Stimulated activated CD8-positive, alpha-beta memory T cell treated with anti-CD3 and anti-CD28 coated beads, Interleukin-12 subunit alpha, Interleukin-12 subunit beta, amount 100 ng/mL, for 1 hour (primary cell): ENCODE measurements around the gene ETV6.

Experiments
- DNase-seq: peaks from one replicate; pipeline ENCODE4 v3.0.0-alpha.2; 2020; ENCODE audit warnings: low read depth

ETV6 gene

DNA sequence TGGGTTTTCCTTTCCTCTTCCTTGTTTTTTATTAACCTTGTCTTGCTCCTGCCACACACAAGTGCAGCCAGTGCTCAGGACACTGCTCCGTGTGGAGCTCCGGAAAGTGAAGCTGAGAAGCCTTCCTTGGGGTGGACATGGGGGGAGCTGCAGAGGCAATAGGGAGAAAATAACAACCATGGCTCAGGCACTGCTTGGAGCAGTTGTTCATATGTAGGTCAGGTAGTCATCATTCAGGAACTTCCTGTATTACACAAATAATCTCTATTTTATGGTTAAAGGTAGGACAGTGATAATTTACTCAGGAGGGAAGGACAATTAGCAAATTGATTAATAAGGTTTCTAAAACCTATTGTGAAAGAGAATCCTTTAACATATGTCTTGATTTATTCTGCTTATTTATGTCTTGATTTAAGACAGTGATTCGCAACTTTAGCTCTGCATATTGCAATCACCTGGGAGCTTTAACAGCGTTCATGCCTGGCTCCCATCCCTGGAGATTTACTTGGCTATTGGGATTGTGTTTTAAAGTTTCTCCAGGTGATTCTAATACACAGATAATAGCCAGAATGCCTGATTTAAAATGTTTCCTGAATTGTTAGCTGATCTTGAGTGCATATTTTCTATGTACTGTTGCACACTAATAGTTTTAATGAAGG is 92.1 kb downstream of the ETV6 start:
- no peak for DNase-seq

DNA sequence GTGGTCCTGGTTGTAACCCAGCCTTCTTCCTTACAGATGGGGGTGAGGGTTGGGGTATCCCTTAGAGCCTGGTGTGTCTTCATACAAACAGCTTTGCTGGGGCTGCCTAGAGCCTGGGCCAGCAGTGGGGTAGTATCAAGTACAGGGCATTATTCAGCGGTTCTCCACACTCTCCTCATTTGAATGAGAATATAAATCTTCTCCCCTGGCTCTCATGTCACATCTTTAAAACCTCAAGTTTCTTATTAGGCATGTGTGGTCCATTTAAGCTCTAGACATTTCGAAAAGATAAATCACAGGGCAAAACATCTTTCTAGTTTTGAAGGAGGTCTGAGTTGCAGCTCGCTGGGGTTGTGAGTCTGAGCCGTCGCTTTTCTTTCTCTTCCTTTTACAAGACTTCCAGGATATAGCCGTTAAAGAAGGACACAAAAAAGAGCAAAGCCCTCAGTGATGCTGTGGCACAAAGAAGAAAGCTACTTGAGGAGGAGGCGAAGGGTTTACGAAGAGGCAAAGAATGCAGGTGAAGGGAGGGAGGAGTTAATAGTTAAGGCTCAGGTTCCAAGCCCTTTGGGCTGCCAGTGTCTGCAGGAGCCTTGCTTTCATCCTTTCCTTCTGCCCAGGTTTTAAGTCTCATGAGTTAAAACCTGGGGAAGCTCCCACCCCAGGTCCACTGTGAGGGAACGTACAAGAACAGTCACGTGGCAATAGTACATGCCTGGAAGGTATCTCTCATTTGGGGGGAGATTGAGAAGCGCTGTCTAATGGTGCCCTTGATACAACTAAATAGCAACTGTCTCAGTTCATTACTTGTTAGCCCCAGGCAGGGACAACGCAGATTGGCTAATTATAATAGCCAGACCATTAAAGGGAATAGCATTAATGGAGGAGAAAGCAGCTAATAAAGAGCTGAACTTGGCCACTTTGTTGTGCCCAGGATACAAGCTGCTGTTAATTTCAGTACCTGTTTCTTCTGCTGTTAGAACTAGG is 94.2 kb downstream of the ETV6 start:
- DNase-seq = no peak

DNA sequence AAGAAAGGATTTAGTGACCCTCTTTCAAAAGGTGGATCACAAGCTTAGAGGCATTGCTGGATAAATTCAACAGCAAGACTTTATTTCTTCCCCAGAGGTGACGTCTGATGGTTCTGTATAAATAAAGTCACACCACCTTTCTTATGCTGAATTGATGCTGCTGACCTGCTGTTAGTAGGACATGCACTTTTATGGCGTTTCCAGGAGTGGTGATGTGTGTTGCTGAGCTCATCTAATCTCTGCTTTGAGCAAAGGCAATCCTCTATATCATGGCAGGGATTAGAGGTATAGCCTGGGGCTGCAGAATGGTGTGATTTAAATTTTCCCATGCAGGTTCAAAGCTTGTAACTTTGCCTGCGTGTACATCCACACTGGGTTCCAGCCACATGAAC is 94.9 kb downstream of the ETV6 start:
- DNase-seq = no peak

DNA sequence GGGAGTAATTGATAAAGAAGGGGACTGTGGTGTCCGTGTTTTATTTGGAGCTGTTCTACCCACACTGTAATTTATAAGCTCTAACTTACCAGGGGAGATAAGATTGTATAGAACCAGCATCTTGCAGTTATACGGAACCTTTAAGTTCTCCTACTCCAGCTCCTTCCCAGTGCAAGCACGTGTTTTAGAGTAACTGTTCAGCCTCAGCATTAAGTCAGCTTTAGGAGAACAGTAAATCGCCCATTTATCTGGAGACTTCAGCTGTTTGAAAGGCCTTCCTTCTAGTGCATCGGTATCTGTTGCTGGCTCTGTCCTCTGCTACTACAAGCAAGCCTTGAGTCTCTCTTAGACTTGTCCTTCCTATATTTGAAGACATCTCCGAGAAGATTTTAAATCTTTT is 95.6 kb downstream of the ETV6 start:
- no peak for DNase-seq

DNA sequence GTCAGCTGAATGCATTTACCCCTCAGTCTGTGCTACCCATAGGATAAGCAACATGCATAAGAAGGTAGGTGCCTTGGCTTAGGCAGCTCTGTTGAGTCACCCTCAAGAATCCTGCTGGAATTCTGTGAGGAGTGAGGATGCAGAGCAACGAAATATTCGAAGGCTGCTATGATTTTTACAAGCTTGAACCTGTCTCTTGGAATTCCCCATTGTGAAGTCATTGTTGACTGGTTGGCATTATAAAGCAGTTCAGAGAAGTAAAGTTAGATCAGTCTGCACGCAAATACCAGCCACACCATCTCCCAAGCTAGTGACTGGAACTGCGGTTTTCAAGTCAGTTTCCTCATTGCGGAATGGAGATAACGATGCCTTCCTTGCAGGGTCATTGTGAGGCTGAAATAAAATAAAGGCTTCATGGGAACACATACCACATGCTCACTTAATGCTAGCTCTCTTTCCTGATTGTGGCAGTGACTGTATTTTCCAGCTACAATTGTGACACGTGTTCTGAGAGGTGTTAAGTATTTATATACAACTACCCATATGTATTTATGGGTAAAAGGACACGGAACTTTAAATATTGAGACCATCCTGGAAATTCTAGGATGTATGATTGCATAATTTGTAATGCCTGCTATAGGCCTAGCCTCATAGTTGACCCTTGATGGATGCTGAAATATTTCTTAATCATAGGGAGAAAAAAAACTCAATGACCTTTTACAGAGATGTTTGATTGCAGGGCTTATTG is 96.7 kb downstream of the ETV6 start:
- DNase-seq = no peak

DNA sequence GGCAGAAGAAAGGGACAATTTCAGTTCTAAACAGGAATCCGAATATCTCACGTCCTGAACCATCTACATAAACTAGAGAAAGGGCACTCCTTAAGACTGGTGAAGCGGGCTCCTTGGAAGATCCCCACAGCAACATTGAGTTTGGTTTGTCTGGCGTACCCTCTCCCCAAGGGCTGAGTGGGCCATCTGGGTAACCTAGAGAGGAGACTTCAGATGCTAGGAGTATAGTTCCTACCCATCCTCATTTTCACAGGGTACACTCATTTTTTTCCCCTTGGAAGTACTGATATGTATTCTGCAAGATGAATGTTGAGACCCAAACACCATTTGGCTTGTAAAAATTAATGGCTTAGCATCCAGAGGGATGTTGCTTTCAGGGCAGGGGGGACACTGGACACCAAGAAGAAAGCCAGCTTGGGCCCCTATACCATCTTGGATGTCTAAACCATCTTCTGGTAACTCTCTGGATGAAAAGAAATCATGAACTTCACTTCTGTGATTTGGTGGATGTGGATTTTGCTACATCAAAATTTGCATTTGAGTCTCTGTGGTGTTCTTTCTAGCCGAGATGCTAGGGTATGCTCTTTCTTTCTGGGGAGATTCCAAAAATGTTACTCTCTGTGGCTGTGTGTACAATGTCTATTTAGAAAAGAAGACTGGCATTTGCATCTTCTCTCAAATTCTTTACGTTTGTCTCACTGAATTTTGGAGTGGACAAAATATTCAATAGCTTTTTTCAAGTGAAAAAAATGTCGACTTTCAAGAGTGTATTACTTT is 97.7 kb downstream of the ETV6 start:
- no peak for DNase-seq

DNA sequence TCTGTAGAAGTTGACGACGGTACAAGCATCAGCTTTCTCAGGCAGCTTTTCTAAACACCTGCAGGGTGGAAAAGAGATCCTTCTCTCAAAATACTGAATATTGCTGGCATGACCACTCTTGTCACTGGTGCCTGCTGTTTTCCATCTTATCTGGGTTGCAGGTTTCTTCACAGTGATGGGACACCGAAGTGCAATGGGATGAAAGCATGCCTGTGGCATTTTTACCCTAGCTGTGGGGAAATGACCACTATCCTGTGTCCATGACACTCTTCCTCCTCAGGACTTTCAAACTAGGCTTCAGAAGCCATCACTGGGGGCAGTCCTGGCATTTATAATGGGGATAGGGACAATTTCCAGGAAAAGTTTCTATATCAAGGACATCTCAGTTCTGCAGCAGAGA is 98.5 kb downstream of the ETV6 start:
- no peak for DNase-seq

DNA sequence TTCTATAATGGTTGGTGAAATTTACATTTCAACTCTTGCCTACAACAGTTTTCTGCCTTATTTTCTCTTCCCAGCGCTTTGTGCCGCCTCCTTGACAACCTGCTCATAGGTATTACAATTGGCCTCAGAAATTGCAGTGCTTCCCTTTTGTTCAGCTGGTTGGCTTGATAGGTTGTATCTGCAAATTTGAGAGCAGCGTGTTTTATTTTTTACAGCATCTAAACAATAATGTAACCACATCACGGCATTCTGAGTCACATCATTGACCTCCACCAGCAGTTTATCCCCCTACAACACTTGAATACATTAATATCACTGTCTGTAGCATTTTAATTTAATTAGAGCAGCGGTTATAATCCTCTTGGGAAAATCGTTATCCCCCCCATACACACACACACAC is 99.4 kb downstream of the ETV6 start:
- DNase-seq = no peak

DNA sequence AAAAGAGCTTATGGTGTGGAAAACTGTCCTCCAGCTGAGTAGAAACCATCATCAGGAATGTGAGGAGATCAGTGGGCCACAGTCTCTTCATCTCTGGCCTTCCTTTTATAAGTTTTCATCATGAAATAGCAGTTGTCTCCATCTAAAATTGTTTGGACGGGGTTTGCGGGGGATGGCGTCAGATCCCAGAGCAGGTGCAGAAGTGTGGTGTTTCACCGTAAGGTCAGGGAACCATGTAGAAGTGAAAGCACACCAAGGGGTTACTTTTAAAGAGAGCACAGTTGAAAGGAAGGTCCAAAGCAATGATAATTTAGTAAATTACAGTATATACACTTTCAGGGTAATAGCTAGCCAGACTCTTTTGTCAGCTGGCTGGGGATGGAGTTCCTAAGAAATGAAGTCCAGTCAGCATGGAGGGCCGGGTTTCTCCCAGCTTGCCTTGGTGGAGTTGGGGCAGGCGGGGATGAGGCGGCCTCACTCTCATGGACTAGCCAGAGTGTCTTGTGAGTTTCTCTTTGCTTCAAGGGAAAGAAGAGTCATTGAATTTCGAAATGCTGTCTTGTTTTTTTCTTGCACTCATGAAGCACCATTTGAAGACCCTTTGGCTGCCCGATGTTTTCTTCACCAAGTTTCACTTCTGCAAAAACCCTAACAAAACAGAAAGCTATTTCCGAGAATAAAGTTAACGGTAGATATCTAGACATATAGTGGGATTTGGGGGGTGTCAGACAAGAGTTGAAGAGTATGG is 100.6 kb downstream of the ETV6 start:
- DNase-seq = no peak

DNA sequence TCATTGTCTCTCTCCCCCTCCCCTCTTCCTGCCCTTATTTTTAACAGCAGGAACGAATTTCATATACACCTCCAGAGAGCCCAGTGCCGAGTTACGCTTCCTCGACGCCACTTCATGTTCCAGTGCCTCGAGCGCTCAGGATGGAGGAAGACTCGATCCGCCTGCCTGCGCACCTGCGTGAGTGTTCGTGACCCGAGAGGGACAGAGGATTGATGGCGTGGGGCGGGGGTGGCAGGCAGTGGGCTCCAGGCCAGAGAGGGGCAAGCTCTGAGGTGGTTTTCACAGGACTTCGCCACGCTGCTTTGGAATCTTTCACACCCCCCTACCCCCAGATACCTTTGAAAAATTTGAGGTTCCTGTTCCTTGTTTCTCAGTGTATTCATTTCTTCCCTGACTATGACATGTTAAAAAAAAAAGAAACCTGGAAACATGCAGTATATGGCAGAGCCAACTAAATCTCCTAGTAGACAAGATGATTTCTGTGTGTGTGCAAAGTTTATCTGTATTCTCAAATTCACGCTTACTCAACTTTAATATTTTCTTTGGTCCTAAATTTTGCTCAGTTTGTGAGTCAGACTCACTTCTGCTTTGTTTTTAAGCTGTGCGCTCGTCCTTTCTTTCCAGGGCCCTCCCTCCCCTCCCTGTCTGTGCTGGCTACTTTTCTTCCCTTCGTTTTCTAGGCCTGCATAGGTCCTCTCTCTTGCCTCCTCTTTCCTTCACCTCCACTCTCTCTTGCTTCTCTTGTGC is 103.1 kb downstream of the ETV6 start:
- DNase-seq = no peak

DNA sequence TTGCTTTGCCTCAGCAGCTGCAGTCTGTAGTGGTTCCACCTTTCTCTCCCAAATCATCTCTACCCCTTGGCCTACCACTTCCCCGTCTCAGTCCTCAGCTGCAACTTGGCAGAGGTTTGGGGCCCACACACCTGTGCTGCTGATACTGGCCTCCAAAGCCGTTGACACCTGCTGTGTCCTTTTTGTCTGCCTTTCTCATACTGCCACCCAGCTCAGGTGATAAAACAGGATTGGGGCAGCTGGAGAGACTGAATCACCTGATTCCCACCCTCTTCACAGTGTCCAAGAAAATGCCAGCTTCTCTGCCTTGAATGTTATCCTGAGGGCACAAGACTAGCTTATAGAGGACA is 103.7 kb downstream of the ETV6 start:
- no peak for DNase-seq

DNA sequence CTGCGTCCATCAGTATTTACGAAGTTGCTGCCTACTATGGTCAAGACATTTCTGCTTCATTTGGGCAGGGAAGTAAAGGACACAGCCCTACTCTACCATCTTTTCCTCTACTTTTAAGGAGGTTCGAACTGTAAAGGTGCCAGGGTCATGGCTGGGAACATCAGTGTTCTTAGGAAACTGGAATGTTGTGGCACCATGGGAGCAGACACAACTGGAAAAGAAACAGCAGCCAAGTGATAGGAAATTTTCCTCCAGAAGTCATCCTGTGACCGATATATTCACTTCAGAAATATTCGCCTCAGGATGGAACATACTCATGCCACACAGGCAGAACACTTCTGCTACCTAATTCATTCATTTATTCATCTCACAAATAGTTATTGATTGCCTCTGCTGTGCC is 104.4 kb downstream of the ETV6 start:
- no peak for DNase-seq

DNA sequence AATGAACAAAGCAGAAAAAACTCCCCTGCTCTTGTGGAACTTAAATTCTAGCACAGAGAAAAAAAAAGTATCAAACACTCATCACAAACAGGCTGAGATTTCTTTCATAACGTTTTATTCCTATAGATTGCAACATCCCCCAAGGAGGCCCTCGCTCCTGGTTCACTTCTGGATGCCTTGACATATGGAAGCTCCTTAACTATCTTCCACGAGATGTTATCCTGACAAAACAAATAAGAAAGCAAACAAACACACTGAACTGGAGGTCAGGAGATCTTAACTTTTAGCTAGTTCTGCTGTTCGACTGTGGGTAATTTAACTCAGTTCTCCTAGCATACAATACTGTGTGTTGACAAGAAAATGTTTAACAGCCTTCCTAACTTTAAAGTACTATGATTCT is 104.8 kb downstream of the ETV6 start:
- DNase-seq = no peak

DNA sequence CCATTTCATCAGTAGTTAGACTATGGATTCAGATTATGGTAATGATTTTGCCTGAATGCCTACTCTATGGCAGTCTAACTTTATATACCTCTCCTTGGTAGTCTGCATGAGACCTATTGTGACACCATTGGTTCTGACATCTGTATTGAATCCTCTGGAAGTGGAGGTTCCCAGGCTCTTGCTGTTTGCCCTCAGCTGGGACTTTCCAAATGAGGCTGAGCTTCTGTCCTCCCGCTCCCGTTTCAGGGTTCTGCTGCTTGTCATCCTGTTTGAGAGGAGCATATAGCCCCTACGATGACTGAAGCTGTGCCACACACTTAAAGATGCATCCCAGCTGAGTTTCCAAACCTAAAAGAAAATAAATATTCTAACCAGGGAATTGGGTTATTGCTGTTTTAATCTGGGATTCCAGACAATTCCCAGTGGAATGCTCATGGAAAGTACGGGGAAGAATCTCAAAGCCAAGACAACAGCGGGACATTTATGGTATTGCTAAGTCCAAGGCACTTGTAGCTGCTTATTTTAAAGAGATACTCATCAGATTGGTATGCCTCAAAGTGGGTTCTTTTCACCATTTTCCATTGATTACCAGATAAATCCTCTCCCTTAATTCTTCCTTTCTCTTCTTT is 105.9 kb downstream of the ETV6 start:
- no peak for DNase-seq

DNA sequence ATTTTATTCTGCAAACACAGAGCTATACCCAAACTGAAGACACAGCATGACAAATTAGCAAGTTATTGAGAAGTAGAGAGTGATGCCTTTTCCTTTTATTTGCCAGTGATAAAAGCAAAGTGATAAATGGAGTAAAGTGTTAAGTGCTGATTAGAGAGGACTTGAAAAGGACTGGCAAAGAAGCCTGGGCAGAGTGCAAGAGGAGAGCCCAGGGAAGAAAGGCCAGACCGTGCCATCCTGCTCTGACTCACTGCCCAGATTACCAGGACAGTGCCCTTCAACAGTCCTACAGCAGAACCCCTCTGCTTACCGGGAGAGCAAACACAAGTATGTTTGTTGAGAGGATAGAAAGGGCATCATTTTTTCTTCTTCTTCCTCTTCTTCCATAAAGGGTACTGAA is 106.5 kb downstream of the ETV6 start:
- DNase-seq = no peak

DNA sequence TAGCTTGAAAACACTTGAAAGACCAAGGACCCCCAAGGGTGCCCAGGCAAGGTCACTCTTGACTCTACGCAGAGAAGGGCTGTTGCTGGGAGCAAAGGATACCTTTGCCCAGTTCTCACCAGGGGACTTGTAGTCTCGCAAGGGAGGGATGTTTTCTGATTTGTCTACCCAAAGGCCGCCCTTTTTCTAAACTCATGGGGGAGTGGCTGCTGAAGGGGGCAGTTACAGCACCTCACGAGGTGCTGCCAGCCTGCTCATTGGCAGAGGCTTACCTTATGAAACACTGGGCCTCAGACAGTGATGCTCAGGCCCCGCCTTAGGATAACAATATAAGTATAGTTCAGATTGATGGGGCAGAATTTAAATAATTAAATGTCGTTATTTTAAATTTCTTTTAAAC is 107.0 kb downstream of the ETV6 start:
- DNase-seq = no peak

DNA sequence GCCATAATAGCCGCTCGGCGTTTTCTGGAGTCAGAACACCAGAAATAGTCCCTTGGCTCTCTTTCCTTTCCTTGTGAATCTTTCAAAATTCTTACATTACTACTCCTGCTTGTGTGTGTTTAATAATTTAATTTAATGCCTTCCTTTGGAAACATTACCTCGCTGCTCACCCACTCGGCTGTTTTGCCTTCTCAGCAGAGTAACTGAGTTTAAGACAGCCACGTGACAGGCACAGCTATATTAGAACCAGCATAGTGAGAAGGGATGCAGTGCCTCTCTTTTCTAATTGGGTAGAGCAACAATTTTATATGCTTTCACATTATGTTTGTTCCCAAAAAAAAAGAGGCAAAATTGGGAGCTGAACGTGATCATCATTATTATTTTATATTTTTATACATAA is 107.6 kb downstream of the ETV6 start:
- no peak for DNase-seq

DNA sequence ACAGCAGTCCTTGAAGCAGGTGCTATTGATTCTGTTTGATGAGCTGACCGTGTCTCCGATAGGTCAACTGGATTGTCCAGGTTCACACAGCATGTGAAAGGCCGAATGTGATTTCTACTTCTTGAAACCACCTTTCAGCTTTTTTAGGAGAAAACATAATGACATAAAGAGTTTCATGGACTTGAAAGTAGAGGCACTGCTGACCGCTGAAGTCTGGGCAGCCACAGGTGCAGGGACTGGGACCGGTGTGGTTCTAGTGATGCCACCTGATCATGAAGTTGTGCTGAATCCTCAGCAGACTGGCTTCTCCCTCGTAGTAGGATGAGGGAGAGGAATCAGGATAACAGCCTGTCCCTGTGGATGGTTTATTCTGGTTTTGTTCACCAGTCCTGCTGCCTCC is 108.1 kb downstream of the ETV6 start:
- no peak for DNase-seq

DNA sequence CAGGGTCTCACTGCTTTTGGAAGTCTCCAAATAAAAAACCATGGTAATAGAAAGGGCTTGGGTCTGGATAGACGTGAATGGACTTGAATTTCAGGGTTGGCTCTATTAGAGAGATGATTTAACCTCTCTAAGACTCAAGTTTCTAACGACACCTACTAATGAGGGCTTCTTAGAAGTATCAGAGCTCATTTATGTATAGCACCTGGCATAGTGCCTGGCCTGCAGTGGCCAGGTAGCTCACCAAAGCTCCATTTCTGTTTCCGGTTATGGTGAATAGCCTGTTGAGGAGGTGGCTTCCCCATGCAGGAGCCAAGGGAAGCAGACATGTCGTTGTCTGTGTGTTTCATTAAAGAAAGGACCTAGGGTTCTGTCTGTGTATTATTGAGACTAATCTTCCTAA is 108.6 kb downstream of the ETV6 start:
- no peak for DNase-seq
